HEK293T (cell line): ENCODE data around the gene AGPAT3.

Source experiments
- BHLHE40 ChIP-seq: fragments of 450-650 bp; IDR thresholded peaks from 2 replicates; pipeline ENCODE4 v1.6.1; 2016; ENCODE audit warnings: mild to moderate bottlenecking, moderate library complexity, borderline replicate concordance
- CTBP1 ChIP-seq: fragments of 450-650 bp; IDR thresholded peaks from 2 replicates; pipeline ENCODE4 v1.6.1; 2016; ENCODE audit warnings: borderline replicate concordance
- LEF1 ChIP-seq: fragments of 450-650 bp; IDR thresholded peaks from 2 replicates; pipeline ENCODE4 v1.6.1; 2017; ENCODE audit warnings: mild to moderate bottlenecking, borderline replicate concordance

DNA sequence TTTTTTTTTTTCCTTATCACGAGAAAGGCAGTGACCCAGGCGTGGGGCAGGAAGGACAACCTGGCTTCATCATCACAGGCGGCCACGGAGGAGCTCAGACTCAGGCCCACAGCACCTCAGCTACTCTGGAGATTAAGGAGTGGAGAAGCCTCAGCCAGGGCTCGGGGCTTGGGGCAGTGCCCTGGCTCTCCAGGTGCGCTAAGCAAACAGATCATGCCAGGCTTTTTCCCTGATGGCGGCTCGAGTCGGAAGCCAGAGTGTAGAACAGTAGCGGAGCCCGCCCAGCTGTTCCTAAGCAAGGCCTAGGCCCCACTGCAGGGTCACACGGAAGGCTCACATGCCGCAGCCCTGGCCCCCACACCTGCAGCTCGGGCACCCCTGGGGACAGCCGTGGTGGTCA, 70.7 kb downstream of the AGPAT3 start:
- TF ChIP-seq BHLHE40 = no peak
- TF ChIP-seq LEF1 = no peak
- no peak for TF ChIP-seq CTBP1
